Hepatocyte (in vitro differentiated cells): ENCODE data around the gene SLC13A2. TPM values are rescaled to one million over a fixed set of nuclear protein-coding genes. Genes with fewer than 3 reads are reported as not detected.
"Not testable (repeated sequence)": the region's sequence is repeated elsewhere in the genome, so short reads cannot be mapped to it uniquely, and the experiment has no call there.

ENCODE experiments used
- DNase-seq: peaks from one replicate; pipeline ENCODE4 v3.0.0-alpha.2; 2016; ENCODE audit warnings: low spot score
- H2AFZ ChIP-seq: fragments of 200-600 bp; sonication (generic); 2 replicates; pipeline ENCODE4 v1.6.0; 2016; ENCODE audit warnings: antibody characterized with exemption, mild to moderate bottlenecking
- H3K27ac ChIP-seq: fragments of 200-600 bp; sonication (generic); 2 replicates; pipeline ENCODE4 v1.5.1; 2016; ENCODE audit warnings: mild to moderate bottlenecking
- H3K27me3 ChIP-seq: fragments of 200-600 bp; sonication (generic); 2 replicates; pipeline ENCODE4 v1.6.1; 2016
- H3K36me3 ChIP-seq: fragments of 200-600 bp; sonication (generic); replicated peaks from 2 replicates; pipeline ENCODE4 v1.5.1; 2016; ENCODE audit warnings: low read depth; ENCODE audit not compliant: insufficient read depth
- H3K4me1 ChIP-seq: fragments of 200-600 bp; sonication (generic); 2 replicates; pipeline ENCODE4 v1.5.1; 2016; ENCODE audit warnings: mild to moderate bottlenecking, moderate library complexity; ENCODE audit not compliant: insufficient read depth
- H3K4me2 ChIP-seq: fragments of 200-600 bp; sonication (generic); 2 replicates; pipeline ENCODE4 v1.6.0; 2016
- H3K4me3 ChIP-seq: fragments of 200-600 bp; sonication (generic); 2 replicates; pipeline ENCODE4 v1.5.1; 2016; ENCODE audit warnings: mild to moderate bottlenecking
- H3K79me2 ChIP-seq: fragments of 200-600 bp; sonication (generic); 2 replicates; pipeline ENCODE4 v1.6.0; 2017; ENCODE audit warnings: mild to moderate bottlenecking
- H3K9me2 ChIP-seq: fragments of 200-600 bp; sonication (generic); replicated peaks from 2 replicates; pipeline ENCODE4 v1.6.0; 2017; ENCODE audit warnings: mild to moderate bottlenecking; ENCODE audit not compliant: insufficient read depth
- H3K9me3 ChIP-seq: fragments of 200-600 bp; sonication (generic); 2 replicates; pipeline ENCODE4 v1.5.1; 2016; ENCODE audit warnings: low read depth, mild to moderate bottlenecking
- H4K20me1 ChIP-seq: fragments of 200-600 bp; sonication (generic); 2 replicates; pipeline ENCODE4 v1.6.0; 2016; ENCODE audit warnings: mild to moderate bottlenecking; ENCODE audit not compliant: insufficient read depth, poor library complexity, severe bottlenecking
- CTCF ChIP-seq: fragments of 200-600 bp; sonication (generic); IDR thresholded peaks from 2 replicates; pipeline ENCODE4 v1.5.1; 2016; ENCODE audit warnings: antibody characterized with exemption, mild to moderate bottlenecking; ENCODE audit not compliant: poor library complexity
- EZH2 ChIP-seq: fragments of 200-600 bp; sonication (generic); IDR thresholded peaks from 2 replicates; pipeline ENCODE4 v1.6.1; 2016; ENCODE audit warnings: antibody characterized with exemption, mild to moderate bottlenecking, borderline replicate concordance
- EZH2phosphoT487 ChIP-seq: fragments of 200-600 bp; sonication (generic); IDR thresholded peaks from one replicate; pipeline ENCODE4 v1.6.1; 2018; ENCODE audit warnings: antibody characterized with exemption, mild to moderate bottlenecking, low read depth, moderate library complexity; ENCODE audit not compliant: unreplicated experiment, severe bottlenecking
- WGBS: methylation state at CpG from one replicate; pipeline ENCODE4 v1.1.6; 2016; ENCODE audit warnings: low lambda C conversion rate; ENCODE audit errors: missing lambda C conversion rate; 5-methylcytosine and 5-hydroxymethylcytosine counted together
- polyA plus RNA-seq: library from polyadenylated mRNA; unstranded; fragments of >200 nt; fragmentation: Nextera tagmentation; extraction: Ambion mirVana; gene quantifications from 2 replicates; pipeline ENCODE4 v1.2.1, GENCODE V29; 2016
- total RNA-seq: library from RNA; depleted of rRNA; stranded (reverse); fragments of >200 nt; gene quantifications from 2 replicates; pipeline ENCODE4 v1.2.3, GENCODE V29; 2014

The SLC13A2 gene
- total and polyA plus RNA-seq, 2 experiments from 2014 or later = 2.0 TPM

GRCh38 chr17:28521311-28522085 is 48.1 kb downstream of the SLC13A2 start:
- Histone ChIP-seq H3K9me2 (no peaks in the 10 kb centered on the region), H3K9me3 (no peaks in the 10 kb centered on the region), H3K4me3 (no peak overlapping the region), H3K27ac (no peak overlapping the region), H3K4me1 (peaks cover 16% of the 10 kb centered on the region), H3K27me3 (no peaks in the 10 kb centered on the region), H2AFZ (no peak overlapping the region), H3K4me2 (no peak overlapping the region), H3K79me2 (no peaks in the 10 kb centered on the region), H4K20me1 (no peaks in the 10 kb centered on the region), H3K36me3 (no peaks in the 10 kb centered on the region)
- DNase-seq = no peak
- WGBS = 61% methylated on average over 20 of the region's 21 CpGs
- TF ChIP-seq CTCF (no peak), EZH2 (no peak)

- DNase-seq, H2AFZ ChIP-seq, H3K4me3 ChIP-seq, H3K36me3 ChIP-seq, H3K27ac ChIP-seq, H3K9me2 ChIP-seq, H4K20me1 ChIP-seq, H3K27me3 ChIP-seq, H3K4me2 ChIP-seq, H3K79me2 ChIP-seq, H3K9me3 ChIP-seq: not testable (repeated sequence)
- WGBS = 91% methylated on average over 4 of the region's 4 CpGs
- peaks cover 16% of the 10 kb centered on the region for H3K4me1 ChIP-seq
These were observed 48.8 kb downstream of the SLC13A2 start for GRCh38 chr17:28522281-28522680.

- peaks cover 20% of the 10 kb centered on the region for H3K4me1 ChIP-seq
- TF ChIP-seq EZH2 (no peak), EZH2phosphoT487 (no peak), CTCF (no peak)
- H3K27ac ChIP-seq = no peak overlapping the region
- H3K4me2 ChIP-seq = no peak overlapping the region
- no peaks in the 10 kb centered on the region for H3K9me3 ChIP-seq
- no peaks in the 10 kb centered on the region for H3K36me3 ChIP-seq
- 91% methylated on average over 6 of the region's 6 CpGs for WGBS
- no peak for DNase-seq
- no peaks in the 10 kb centered on the region for H3K27me3 ChIP-seq
- no peaks in the 10 kb centered on the region for H4K20me1 ChIP-seq
- H3K4me3 ChIP-seq = no peak overlapping the region
- no peaks in the 10 kb centered on the region for H3K79me2 ChIP-seq
- H3K9me2 ChIP-seq = no peaks in the 10 kb centered on the region
- H2AFZ ChIP-seq = no peak overlapping the region
These were observed 49.7 kb downstream of the SLC13A2 start for GRCh38 chr17:28523186-28523585.

GRCh38 chr17:28523876-28524275 is 50.4 kb downstream of the SLC13A2 start:
- Histone ChIP-seq H3K27me3 (no peaks in the 10 kb centered on the region), H4K20me1 (no peaks in the 10 kb centered on the region), H3K4me3 (no peak overlapping the region), H3K9me3 (no peaks in the 10 kb centered on the region), H3K36me3 (no peaks in the 10 kb centered on the region), H3K4me1 (peaks cover 20% of the 10 kb centered on the region), H2AFZ (no peak overlapping the region), H3K4me2 (no peak overlapping the region), H3K79me2 (no peaks in the 10 kb centered on the region), H3K27ac (no peak overlapping the region), H3K9me2 (no peaks in the 10 kb centered on the region)
- TF ChIP-seq CTCF = no peak
- TF ChIP-seq EZH2 = no peak
- TF ChIP-seq EZH2phosphoT487 = no peak
- 94% methylated on average over 14 of the region's 15 CpGs for WGBS
- DNase-seq = no peak
